Measurements from ENCODE around the gene EEF1AKMT4.
"Not testable (repeated sequence)": the region's sequence is repeated elsewhere in the genome, so short reads cannot be mapped to it uniquely, and the experiment has no call there.

Gene EEF1AKMT4

DNA sequence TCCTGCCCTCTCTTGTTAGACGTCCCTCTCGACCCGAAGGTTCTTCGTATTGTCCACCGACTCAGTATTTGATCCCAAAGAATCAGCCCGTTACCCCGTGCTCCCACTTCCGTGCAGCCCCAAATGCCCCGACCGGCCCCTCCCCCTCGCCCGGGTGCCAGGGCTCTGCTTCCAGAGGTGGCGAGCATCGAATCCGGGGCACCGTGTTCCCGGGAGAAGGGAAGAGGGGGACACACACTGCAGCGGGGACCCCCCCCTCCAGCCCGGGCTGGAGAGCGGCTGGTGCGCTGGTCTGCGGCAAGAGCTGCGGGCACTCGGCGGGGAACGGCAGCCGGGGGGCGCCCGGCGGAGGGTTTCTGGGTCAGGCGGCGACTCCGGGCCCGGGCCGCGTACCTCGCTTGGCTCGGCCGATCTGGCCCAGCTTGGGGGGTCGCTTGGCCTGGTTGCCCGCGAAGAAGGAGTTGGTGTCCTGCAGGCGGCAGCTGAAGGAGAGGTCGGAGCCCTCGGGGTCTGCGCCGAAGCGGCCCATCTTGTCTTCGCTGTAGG is 11.3 kb downstream of the EEF1AKMT4 start:
- no peak for DNase-seq (ENCODE audit: low read depth)

DNA sequence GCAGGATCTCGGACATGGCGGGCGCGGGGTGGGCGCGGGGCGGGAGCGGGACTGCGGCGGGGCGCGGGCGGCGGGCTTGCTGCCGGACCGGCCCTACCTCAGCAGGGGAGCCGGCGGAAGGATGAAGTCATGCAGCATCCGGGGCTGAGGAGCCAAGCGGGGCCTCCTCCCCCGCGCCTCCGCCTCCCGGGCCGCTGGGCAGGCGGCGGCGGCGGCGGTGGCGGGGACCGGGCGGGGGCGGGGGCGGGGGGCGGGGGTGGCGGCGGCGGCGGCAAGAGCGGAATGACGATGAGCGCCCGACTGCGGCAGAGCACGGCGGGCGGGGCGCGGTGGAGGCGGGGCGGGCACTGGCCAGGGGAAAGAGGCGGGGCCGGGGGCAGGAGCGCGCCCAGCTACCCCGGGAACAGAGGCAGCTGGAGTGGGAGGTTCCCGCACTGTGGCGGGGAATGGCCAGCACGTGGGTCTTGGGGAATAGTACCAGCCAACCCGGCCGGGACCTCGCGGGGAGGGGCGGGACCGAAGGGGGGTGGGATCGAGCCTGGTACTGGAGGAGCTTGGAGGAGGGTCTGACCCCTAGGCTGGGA is 11.9 kb downstream of the EEF1AKMT4 start, which contains the start of gene CAMK2N2:
Gene CAMK2N2 (minus strand): TSS at position 284 of the 584 bp plus-strand sequence. CDS start 268 bp downstream, at position 16.
- DNase-seq (ENCODE audit: low read depth), result peak; percentile 28

DNA sequence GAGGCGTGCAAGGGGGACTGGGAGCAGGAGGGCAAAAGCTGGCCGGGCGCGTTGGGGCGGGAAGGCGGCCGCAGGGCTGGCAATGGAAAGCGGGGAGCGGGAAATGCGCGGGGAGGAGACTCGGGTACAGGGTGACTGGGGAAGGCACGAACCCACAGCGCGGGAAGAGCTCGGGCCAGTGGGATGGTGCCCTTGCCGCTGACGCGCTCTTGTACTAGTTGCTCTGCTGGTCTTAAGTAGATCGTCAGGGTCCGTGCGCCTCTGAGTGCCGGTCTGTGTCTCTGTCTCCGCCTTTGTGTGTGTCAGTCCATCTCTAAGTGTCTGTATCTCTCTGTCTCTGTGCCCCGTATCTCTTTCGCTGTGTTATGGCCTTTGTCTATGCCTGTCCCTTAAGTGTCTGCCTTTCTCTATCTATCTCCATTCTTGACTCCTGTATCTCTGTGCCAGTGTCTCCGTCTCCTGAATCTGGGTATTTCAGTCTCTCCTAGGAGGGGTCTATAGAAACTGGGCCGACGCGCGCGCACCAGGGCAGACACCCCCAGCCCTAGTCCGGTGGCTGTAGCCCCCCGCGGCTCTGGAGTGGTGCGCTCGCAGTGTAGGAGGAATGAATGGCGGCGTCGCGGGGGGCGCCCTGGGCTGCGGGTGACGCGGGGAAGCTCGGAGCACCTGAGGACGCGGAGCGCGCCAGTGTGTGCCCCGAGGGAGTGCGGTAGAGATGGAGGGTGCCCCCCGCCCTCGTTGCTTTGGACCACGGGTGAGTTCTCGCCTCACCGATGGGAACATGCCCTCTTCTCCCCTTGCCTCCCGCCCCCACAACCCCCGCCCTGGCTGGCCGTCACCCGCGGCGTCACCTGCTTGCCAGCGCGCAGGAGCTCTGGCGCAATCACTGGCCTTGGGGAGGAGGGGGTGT is 12.6 kb downstream of the EEF1AKMT4 start:
- DNase-seq (ENCODE audit: low read depth), result no peak

DNA sequence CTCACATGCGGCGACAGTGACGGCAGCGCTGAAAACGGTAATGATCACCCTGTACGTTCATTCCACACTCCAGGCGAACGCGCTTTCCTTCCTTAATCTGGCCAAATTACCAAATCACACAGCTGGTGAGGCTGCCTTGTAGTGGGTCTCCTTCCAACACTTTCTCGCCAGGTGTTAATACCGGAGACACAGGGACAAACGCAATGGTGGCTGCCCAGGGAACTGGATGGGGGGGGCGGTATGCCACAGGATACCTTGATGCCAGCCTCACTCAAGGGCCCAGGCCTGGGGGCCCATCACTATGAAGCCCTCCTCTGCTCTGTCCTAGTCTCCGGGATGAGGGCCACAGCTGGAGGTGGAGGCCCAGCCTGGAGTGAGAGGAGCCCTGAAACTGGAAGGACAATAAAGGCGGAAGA is 13.3 kb downstream of the EEF1AKMT4 start:
- no peak for DNase-seq (ENCODE audit: low read depth)

DNA sequence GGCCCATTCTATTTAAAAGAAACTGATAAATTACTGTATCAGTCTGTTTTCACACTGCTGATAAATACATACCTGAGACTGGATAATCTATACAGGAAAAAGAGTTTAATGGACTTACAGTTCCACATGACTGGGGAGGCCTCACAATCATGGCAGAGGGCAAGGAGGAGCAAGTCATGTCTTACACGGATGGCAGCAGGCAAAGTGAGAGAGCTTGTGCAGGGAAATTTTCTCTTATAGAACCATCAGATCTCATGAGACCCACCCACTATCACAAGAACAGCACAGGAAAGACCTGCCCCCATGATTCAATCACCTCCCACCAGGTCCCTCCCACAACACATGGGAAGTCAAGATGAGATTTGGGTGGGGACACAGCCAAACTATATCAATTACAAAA is 17.8 kb downstream of the EEF1AKMT4 start:
- not testable (repeated sequence) for DNase-seq (ENCODE audit: low read depth)

DNA sequence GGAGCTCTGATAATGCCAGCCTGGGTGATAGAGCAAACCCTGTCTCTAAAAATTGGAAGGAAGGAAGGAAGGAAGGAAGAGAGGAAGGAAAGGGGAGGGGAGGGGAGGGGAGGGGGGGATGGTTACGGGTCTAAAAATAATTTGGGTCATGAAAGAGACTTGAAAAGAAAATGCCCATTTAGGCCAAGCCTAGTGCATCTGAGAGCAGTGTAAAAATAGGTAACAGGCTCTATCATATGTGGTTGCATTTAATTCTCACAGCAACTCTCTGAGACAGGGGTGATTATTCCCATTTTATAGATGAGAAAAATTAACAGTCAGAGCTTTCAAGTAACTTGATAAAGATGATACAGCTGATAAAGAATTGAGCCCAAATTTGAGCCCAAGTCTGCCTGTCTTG is 22.8 kb downstream of the EEF1AKMT4 start:
- no peak for DNase-seq (ENCODE audit: low read depth)

DNA sequence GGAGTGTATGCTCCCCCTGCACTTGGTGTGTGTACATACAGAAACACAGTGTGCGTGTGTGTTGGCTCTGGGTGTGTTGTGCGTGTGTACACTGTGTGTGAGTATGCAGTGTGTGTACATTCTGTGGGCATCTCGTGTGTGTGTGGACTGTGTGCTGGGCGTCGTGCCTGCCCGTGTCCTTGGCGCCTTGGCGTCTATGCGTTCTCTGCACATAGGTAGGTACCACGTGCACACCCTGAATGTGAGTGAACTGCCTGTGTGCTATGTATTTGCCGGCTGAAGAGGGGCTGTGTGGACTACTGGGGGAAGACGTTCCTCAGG is 25.9 kb downstream of the EEF1AKMT4 start:
- no peak for DNase-seq (ENCODE audit: low read depth)

DNA sequence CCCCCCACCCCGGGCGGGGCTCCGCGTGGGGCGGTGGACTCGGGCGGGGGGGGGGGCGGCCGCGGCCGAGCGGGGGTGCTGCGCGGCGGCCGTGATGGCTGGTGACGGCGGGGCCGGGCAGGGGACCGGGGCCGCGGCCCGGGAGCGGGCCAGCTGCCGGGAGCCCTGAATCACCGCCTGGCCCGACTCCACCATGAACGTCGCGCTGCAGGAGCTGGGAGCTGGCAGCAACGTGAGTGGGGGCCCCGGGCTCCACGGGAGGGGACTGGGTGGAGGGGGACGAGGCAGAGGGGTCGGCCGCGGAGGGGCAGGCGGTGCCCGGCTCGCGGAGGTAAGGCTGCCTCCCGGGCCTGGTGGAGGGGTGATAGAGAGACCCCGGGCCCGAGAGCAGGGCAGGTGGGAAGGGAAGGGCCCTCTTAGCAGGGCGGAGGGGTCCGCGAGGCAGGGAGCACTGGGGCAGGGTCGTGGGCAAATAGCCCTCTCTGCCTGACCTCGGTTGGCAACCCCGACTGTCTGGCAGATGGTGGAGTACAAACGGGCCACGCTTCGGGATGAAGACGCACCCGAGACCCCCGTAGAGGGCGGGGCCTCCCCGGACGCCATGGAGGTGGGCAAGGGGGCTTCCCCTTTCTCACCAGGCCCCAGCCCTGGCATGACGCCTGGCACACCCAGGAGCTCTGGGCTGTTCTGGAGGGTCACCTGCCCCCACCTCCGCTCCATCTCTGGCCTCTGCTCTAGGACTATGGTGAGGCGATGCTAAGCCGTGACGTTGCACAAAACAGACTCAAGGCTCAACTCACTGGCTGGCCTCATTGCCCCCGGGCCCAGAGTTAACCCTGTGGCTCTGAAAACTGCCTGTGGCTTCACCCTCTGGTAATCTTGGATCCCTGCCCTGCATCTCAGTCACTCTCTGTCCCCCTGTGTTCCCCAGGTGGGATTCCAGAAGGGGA is 26.8 kb downstream of the EEF1AKMT4 start, which contains the start of gene ECE2:
Gene ECE2 (plus strand): TSS at position 62 of the 950 bp plus-strand sequence. CDS start 132 bp downstream, at position 194.
- DNase-seq (ENCODE audit: low read depth), result no peak

DNA sequence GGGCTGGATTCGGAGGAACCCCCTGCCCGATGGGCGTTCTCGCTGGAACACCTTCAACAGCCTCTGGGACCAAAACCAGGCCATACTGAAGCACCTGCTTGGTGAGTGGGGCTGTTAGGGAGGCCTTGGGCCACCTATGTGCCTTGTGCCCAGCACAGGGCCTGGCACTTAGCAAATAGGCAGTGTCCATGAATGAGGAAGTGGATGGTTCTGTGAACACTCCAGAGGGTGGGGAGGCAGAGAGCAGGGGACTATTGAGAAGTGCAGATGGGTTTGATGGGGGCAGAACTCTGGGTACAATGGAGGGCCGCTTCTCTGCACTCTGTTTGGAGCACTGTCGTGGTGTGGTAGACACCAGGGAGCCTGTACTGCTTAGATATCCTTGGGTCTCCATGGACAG is 27.9 kb downstream of the EEF1AKMT4 start:
- no peak for DNase-seq (ENCODE audit: low read depth)

DNA sequence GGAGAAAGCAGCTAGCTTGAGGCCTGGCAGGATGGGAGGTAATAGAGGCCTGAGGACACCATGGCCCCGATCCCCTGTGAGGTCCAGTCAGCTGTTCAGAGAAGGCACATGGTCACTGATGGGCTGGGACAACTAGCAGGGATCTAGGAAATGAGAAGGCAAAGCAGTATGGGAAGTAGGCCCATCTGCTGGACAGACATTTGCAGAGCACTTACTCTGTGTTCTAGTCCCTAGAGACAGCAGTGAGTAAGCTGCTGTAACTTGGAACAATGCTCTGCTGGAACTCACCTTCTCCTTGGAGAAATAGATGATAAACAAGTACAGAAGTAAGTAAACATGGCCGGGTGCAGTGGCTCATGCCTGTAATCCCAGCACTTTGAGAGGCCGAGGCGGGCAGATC is 33.5 kb downstream of the EEF1AKMT4 start:
- DNase-seq (ENCODE audit: low read depth), result no peak

DNA sequence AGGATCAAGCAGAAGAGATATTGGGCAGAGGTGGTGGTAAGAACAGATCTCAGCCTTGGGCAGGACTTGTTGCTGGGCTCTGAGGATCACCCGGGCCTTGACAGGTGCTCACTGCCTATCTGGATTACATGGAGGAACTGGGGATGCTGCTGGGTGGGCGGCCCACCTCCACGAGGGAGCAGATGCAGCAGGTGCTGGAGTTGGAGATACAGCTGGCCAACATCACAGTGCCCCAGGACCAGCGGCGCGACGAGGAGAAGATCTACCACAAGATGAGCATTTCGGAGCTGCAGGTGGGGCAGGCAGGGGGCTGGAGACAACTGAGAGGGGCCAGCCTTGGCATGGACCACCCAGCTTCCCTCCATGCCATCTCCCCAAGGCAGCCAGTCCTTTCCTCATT is 34.2 kb downstream of the EEF1AKMT4 start:
- no peak for DNase-seq (ENCODE audit: low read depth)

DNA sequence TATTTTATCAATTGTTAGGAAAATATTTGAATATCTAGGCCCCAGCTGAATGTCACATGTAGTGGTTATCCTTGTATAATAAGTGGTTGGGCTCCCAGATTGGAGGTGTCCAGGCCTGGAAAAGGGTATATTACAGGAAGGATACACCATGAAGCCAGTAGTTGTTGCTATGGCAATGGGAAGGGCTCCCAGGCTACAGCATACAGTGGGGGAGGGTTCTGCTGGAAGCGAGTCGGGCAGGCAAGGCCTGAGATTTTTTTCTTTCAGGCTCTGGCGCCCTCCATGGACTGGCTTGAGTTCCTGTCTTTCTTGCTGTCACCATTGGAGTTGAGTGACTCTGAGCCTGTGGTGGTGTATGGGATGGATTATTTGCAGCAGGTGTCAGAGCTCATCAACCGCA is 35.2 kb downstream of the EEF1AKMT4 start:
- DNase-seq (ENCODE audit: low read depth), result no peak

DNA sequence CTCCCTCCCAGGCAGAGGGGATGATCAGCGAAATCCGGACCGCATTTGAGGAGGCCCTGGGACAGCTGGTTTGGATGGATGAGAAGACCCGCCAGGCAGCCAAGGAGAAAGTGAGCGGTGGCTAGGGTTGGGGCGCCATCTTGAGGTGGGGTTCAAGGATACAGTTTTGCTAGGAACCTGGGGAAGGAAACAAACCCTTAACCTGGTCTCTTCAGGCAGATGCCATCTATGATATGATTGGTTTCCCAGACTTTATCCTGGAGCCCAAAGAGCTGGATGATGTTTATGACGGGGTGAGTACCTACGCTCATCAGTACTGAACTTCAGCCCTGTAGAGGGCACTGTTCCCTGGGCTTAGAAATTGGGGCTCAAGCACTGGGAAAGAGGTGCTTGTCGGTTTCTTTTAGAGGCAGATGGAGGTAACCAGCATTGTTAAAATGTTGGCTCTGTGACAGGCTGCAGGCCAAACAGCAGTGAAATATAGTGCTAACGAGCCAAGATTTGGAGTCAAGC is 40.0 kb downstream of the EEF1AKMT4 start:
- DNase-seq (ENCODE audit: low read depth), result peak; percentile 60

DNA sequence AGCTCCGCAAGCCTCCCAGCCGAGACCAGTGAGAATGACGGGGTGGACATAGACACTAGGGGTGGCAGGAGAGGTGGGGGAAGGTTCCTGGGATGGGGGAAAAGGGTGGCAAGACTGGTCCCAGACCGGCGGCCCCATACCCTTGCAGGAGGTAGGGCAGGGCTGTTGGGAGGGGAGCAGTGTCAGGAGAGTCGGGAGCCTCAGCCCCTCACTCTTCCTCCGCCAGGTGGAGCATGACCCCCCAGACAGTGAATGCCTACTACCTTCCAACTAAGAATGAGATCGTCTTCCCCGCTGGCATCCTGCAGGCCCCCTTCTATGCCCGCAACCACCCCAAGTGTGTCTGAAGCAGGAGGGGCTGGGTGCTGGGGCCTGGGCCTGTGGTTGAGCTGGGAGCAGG is 40.9 kb downstream of the EEF1AKMT4 start:
- DNase-seq (ENCODE audit: low read depth), result no peak

DNA sequence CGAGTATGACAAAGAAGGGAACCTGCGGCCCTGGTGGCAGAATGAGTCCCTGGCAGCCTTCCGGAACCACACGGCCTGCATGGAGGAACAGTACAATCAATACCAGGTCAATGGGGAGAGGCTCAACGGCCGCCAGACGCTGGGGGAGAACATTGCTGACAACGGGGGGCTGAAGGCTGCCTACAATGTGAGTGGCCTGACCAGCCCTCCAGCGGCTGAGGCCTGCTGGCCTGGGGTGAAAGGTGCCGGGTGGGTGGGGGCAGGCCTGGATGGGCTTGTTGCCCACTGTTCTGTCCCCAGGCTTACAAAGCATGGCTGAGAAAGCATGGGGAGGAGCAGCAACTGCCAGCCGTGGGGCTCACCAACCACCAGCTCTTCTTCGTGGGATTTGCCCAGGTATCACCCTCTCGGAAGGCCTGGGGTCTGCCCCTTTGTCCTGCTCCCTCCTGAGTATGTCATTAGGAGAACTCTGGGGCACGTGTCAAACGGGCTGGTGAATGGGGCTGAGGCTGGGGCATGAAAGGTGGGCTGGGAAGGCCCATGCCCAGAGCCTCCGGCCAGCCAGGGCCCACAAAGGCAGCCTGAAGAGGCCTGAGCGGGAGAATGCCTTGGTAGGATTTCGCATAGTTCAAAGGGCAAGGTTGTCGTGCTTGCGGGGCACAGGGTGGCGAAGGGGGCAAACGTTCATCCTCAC is 41.7 kb downstream of the EEF1AKMT4 start:
- DNase-seq (ENCODE audit: low read depth), result no peak

DNA sequence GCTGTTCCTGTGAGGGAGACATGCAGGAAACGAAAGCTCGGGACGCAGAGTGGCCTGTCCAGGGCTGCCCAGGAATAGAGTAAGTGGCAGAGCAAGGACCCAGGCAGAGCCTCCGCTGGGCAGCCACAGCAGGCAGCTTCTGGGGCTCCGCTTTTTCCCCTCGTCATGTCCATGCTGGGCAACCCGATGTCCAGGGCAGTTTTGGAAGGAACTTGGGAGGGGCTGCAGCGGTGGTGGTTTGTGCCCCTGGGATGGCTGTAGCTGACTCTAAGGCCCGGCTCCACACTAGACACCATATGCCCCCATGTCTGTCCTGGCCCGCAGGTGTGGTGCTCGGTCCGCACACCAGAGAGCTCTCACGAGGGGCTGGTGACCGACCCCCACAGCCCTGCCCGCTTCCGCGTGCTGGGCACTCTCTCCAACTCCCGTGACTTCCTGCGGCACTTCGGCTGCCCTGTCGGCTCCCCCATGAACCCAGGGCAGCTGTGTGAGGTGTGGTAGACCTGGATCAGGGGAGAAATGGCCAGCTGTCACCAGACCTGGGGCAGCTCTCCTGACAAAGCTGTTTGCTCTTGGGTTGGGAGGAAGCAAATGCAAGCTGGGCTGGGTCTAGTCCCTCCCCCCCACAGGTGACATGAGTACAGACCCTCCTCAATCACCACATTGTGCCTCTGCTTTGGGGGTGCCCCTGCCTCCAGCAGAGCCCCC is 42.4 kb downstream of the EEF1AKMT4 start:
- DNase-seq (ENCODE audit: low read depth), result no peak

DNA sequence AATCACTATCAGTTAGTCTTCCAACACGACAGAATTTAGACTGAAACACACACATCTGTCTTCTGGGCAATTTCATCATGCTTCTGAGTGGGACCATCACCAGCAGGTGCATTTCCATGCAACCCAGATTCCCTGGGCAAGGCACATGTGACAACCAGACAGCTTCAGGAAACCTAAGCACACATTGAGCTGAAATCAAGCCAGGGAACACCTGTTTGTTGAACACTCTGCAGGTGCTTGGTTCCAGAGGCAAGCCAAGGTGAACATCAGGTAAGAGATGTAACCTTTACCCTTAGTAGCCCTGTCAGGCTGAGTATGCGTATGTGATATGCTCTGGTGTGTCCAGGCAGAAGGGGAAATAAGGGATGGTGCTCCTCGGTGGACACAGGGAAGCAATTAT is 46.3 kb downstream of the EEF1AKMT4 start:
- no peak for DNase-seq (ENCODE audit: low read depth)

DNA sequence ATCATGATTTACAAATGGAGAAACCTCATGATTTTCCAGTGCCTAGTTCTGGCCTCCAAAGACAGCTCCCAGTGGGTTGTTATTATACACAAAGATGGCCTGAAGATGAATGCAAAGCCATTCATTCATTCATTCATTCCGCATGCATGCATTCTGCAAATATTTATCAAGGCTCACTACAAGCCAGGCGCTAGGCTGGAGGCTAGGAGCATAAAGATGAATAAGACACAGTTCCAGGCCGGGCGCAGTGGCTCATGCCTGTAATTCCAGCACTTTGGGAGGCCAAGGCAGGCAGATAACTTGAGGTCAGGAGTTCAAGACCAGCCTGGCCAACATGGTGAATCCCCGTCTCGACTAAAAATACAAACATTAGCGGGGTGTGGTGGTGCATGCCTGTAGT is 47.1 kb downstream of the EEF1AKMT4 start:
- DNase-seq (ENCODE audit: low read depth), result no peak

DNA sequence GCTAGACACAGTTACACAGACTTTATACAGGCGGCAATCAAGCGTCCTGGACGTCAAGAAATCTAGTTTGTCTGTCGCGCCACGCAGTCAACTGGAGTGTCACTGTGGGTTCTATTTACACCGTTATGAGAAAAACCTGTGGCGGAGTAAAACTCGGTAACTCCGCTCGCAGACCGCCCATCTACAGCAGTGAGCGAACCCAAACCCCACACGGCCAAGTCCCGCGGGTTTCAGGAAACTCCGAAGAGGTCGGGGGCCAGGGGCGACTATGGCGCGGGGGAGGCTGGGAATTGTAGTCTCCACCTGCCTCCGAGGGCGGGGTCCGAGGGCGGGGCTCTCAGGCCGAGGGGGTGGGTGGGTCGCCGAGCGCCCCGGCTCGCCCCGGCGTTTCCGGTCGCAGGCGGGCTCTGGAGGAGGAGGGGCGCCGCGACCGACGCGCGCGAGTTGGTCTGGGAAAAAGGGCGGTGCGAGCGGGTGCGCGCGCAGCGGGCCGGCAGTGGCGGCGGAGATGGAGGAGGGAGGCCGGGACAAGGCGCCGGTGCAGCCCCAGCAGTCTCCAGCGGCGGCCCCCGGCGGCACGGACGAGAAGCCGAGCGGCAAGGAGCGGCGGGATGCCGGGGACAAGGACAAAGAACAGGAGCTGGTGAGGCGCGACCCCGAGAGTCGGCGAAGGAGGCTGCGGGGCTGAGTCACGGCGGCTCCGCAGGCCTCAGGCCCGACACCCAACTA is 49.5 kb downstream of the EEF1AKMT4 start, which contains the start of gene PSMD2:
Gene PSMD2 (plus strand): TSS at position 483 of the 729 bp plus-strand sequence. CDS start 26 bp downstream, at position 509.
- DNase-seq (ENCODE audit: low read depth), result peak; percentile 97
